H1 (cell line): ENCODE data around the gene AMHR2. TPM values are rescaled to one million over a fixed set of nuclear protein-coding genes. Genes with fewer than 3 reads are reported as not detected.

ENCODE experiments used
- CTCF ChIA-PET: fragments of 300-600 bp; sonication (Branson Sonifier 250); formaldehyde crosslinking; loops from one replicate; lab custom pipeline; 2021; ENCODE audit not compliant: partially characterized antibody; lab: Charles Lee
- POLR2A ChIA-PET: fragments of 300-600 bp; sonication (Branson Sonifier 250); formaldehyde crosslinking; loops from one replicate; lab custom pipeline; 2021; ENCODE audit warnings: inconsistent platforms; ENCODE audit not compliant: partially characterized antibody; lab: Charles Lee
- DNase-seq, 2 experiments: peaks; one replicate each; pipeline versions ENCODE4 v3.0.0 to v3.0.0-alpha.2; 2010 to 2022; ENCODE audit warnings: low spot score in 2 of 2, low read depth in 1 of 2, mixed read lengths in 1 of 2
- FAIRE-seq: peaks from 2 replicates; lab custom pipeline; 2011; peaks lifted over from hg19 to GRCh38; lab: Jason Lieb, UNC
- H2AFZ ChIP-seq: 2 replicates; pipeline ENCODE4 v1.8.1; 2012; ENCODE audit warnings: low read length, inconsistent platforms
- H2AK5ac ChIP-seq: 2 replicates; pipeline ENCODE4 v1.6.1; 2013; ENCODE audit warnings: low read depth, low read length
- H2BK120ac ChIP-seq: replicated peaks from 2 replicates; pipeline ENCODE3; 2013; ENCODE audit warnings: low read depth, low read length, inconsistent platforms
- H2BK12ac ChIP-seq: 2 replicates; pipeline ENCODE4 v1.6.1; 2013; ENCODE audit warnings: low read depth, low read length
- H2BK15ac ChIP-seq: 2 replicates; pipeline ENCODE4 v1.6.1; 2013; ENCODE audit warnings: low read length
- H2BK20ac ChIP-seq: 2 replicates; pipeline ENCODE4 v1.6.1; 2013; ENCODE audit warnings: low read length
- H2BK5ac ChIP-seq: 2 replicates; pipeline ENCODE4 v1.6.1; 2013; ENCODE audit warnings: low read depth, low read length
- H3K14ac ChIP-seq: 2 replicates; pipeline ENCODE4 v1.6.1; 2013; ENCODE audit warnings: inconsistent platforms; ENCODE audit not compliant: insufficient read length
- H3K18ac ChIP-seq: 2 replicates; pipeline ENCODE4 v1.6.1; 2013; ENCODE audit warnings: low read length; ENCODE audit errors: extremely low read depth
- H3K23ac ChIP-seq: 2 replicates; pipeline ENCODE4 v1.6.1; 2013; ENCODE audit warnings: inconsistent platforms; ENCODE audit not compliant: insufficient read length
- H3K23me2 ChIP-seq: 2 replicates; pipeline ENCODE4 v1.6.1; 2013; ENCODE audit warnings: low read depth, low read length
- H3K27ac ChIP-seq: 2 replicates; pipeline ENCODE4 v1.6.1; 2011; ENCODE audit warnings: low read depth, low read length, inconsistent platforms
- H3K27me3 ChIP-seq, 4 experiments: replicated peaks in 1 of 4; 1 replicate in 1 of 4; 2 replicates in 3 of 4; pipeline versions ENCODE4 v1.6.1 to v1.8.1; 2011 to 2013; ENCODE audit warnings: low read length in 3 of 4, mild to moderate bottlenecking in 3 of 4, inconsistent platforms in 2 of 4, mixed read lengths in 2 of 4, moderate library complexity in 1 of 4; ENCODE audit not compliant: control insufficient read depth in 3 of 4, insufficient read depth in 3 of 4; ENCODE audit errors: extremely low read depth in 1 of 4
- H3K36me3 ChIP-seq, 4 experiments: 2 replicates each; pipeline versions ENCODE4 v1.6.1 to v1.8.1; 2011 to 2013; ENCODE audit warnings: mild to moderate bottlenecking in 4 of 4, low read length in 3 of 4, moderate library complexity in 2 of 4, control low read depth in 1 of 4, inconsistent platforms in 1 of 4; ENCODE audit not compliant: insufficient read depth in 4 of 4, control insufficient read depth in 2 of 4
- H3K4ac ChIP-seq: replicated peaks from 2 replicates; pipeline ENCODE3; 2013; ENCODE audit warnings: low read length, low read depth, mixed read lengths, inconsistent platforms; ENCODE audit not compliant: insufficient read length
- H3K4me1 ChIP-seq, 4 experiments: replicated peaks in 1 of 4; 1 replicate in 1 of 4; 2 replicates in 3 of 4; pipeline versions ENCODE4 v1.6.1 to v1.8.1; 2011 to 2013; ENCODE audit warnings: low read length in 3 of 4, inconsistent platforms in 2 of 4, mixed read lengths in 1 of 4; ENCODE audit not compliant: insufficient read depth in 4 of 4, control insufficient read depth in 3 of 4
- H3K4me2 ChIP-seq, 2 experiments: 2 replicates each; pipeline versions ENCODE4 v1.6.1 to v1.8.1; 2011 to 2013; ENCODE audit warnings: low read depth in 2 of 2, low read length in 2 of 2, control low read depth in 1 of 2, inconsistent platforms in 1 of 2, mild to moderate bottlenecking in 1 of 2; ENCODE audit not compliant: insufficient read depth in 1 of 2
- H3K4me3 ChIP-seq, 4 experiments: fragments of 200-600, 300-600 bp in 1 of 4; sonication (generic), shearing (Covaris generic), sonication (Bioruptor Twin) in 1 of 4; 2 replicates each; pipeline versions ENCODE4 v1.5.1 to v1.8.1; 2011 to 2016; ENCODE audit warnings: low read length in 4 of 4, low read depth in 3 of 4, control low read depth in 2 of 4, inconsistent platforms in 2 of 4, mild to moderate bottlenecking in 2 of 4, mixed read lengths in 1 of 4, moderate library complexity in 1 of 4; ENCODE audit not compliant: insufficient read depth in 2 of 4; ENCODE audit errors: extremely low read depth in 1 of 4
- H3K56ac ChIP-seq: replicated peaks from 2 replicates; pipeline ENCODE3; 2013; ENCODE audit warnings: low read depth, mild to moderate bottlenecking, mixed read lengths, low read length, inconsistent platforms; ENCODE audit not compliant: insufficient read length
- H3K79me1 ChIP-seq: 2 replicates; pipeline ENCODE4 v1.6.1; 2013; ENCODE audit warnings: low read depth, low read length, control low read depth
- H3K79me2 ChIP-seq, 2 experiments: 2 replicates each; pipeline versions ENCODE4 v1.6.1 to v1.8.1; 2012 to 2013; ENCODE audit warnings: low read length in 2 of 2, mild to moderate bottlenecking in 2 of 2, inconsistent platforms in 1 of 2; ENCODE audit not compliant: insufficient read depth in 2 of 2, control insufficient read depth in 1 of 2
- H3K9ac ChIP-seq, 4 experiments: replicated peaks in 1 of 4; 1 replicate in 1 of 4; 2 replicates in 3 of 4; pipeline versions ENCODE4 v1.6.1 to v1.8.1; 2011 to 2013; ENCODE audit warnings: low read depth in 3 of 4, low read length in 3 of 4, control low read depth in 2 of 4, mild to moderate bottlenecking in 2 of 4, moderate library complexity in 2 of 4, inconsistent platforms in 1 of 4; ENCODE audit errors: extremely low read depth in 1 of 4
- H3K9me3 ChIP-seq, 2 experiments: 2 replicates each; pipeline versions ENCODE4 v1.6.1 to v1.8.1; 2012 to 2013; ENCODE audit warnings: mild to moderate bottlenecking in 2 of 2, moderate library complexity in 2 of 2, control low read depth in 1 of 2, inconsistent platforms in 1 of 2, low read depth in 1 of 2, low read length in 1 of 2, mixed read lengths in 1 of 2; ENCODE audit not compliant: insufficient read depth in 2 of 2
- H4K20me1 ChIP-seq, 2 experiments: replicated peaks in 1 of 2; 2 replicates each; pipeline versions ENCODE3 to v1.8.1; 2011 to 2013; ENCODE audit warnings: inconsistent platforms in 2 of 2, low read length in 2 of 2, mild to moderate bottlenecking in 1 of 2; ENCODE audit not compliant: insufficient read depth in 2 of 2, control insufficient read depth in 1 of 2
- H4K5ac ChIP-seq: 2 replicates; pipeline ENCODE4 v1.6.1; 2013; ENCODE audit warnings: low read length, low read depth, mixed read lengths, inconsistent platforms; ENCODE audit not compliant: insufficient read length
- H4K8ac ChIP-seq: 2 replicates; pipeline ENCODE4 v1.8.0; 2013; ENCODE audit warnings: mild to moderate bottlenecking, moderate library complexity, low read length, inconsistent platforms; ENCODE audit not compliant: insufficient read depth; ENCODE audit errors: extremely low read depth
- H4K91ac ChIP-seq: replicated peaks from 2 replicates; pipeline ENCODE3; 2013; ENCODE audit warnings: low read length, mixed read lengths, inconsistent platforms; ENCODE audit not compliant: insufficient read length
- JUN ChIP-seq: IDR thresholded peaks from 2 replicates; pipeline ENCODE4 v1.6.1; 2011; ENCODE audit warnings: low read depth, mild to moderate bottlenecking, improper control_type of control experiment, low read length
- POLR2A ChIP-seq, 2 experiments: IDR thresholded peaks; 1 replicate in 1 of 2; 2 replicates in 1 of 2; pipeline ENCODE4 v1.6.1; 2011; ENCODE audit warnings: low read depth in 2 of 2, low read length in 2 of 2, mild to moderate bottlenecking in 2 of 2; ENCODE audit errors: control extremely low read depth in 1 of 2
- POLR2AphosphoS5 ChIP-seq: IDR thresholded peaks from 2 replicates; pipeline ENCODE4 v1.6.1; 2011; ENCODE audit warnings: low read depth, low read length
- WGBS, 2 experiments: shearing (Covaris generic) in 1 of 2; methylation state at CpG; one replicate each; pipeline versions ENCODE4 v1.1.6 to v1.1.7; 2013 to 2015; ENCODE audit warnings: low lambda C conversion rate in 2 of 2, mixed read lengths in 2 of 2, inconsistent platforms in 1 of 2, low coverage in 1 of 2, missing lambda C conversion rate in 1 of 2; ENCODE audit not compliant: insufficient replicate concordance in 2 of 2, insufficient coverage in 1 of 2, insufficient read length in 1 of 2; ENCODE audit errors: extremely low coverage in 1 of 2, missing lambda C conversion rate in 1 of 2; 5-methylcytosine and 5-hydroxymethylcytosine counted together
- polyA plus RNA-seq, 7 experiments: library from polyadenylated mRNA; depleted of rRNA in 3 of 7; stranded (reverse) in 5 of 7; unstranded in 2 of 7; fragments of >200 nt in 5 of 7; fragments of 200-250 nt in 2 of 7; gene quantifications; 1 replicate in 5 of 7; 2 replicates in 1 of 7; 4 replicates in 1 of 7; pipeline versions ENCODE4 v1.2.1 to v1.2.3, GENCODE V29; 2011 to 2013; ENCODE audit warnings: missing spikeins in 2 of 7, mixed read lengths in 2 of 7
- total RNA-seq: library from RNA; stranded (reverse); fragmentation: NEBNext Ultra II Directional; extraction: Animal tissue kit (Norgen Biotek cat#: 25700); gene quantifications from 2 replicates; pipeline ENCODE4 v1.2.1, GENCODE V29; 2021

The AMHR2 gene
- total and polyA plus RNA-seq, 2 of the 8 experiments (the other 6 are each of a cell fraction or from before 2014, with no cell fraction given): 0.29 to 0.35 TPM

DNA sequence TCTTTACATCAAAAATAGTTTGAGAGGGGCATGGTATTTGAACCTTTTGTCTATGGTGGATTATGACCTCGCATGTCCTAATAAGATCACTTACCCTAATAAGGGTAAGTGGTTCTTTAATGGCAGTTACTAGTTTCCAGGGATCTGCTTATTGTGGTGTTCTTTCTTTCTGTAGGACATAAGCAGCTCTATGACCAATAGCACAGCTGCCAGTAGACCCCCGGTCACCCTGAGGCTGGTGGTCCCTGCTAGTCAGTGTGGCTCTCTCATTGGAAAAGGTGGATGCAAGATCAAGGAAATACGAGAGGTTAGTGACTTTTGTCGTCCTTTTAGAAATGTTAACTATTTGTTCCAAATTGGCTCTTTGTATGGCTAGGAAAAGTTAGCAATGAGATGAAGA is 35.4 kb downstream of the AMHR2 start:
- H2BK15ac ChIP-seq: no peak overlapping the region
- H4K5ac ChIP-seq: no peak overlapping the region
- ChIA-PET CTCF (interaction anchor here (0.6 to 1.2 kb wide), 8 partner anchors 18 to 103 kb away, joined by 3 to 6 read pairs (median 4); no protein-coding TSS in a partner anchor), POLR2A (interaction anchor here (0.8 to 57.6 kb wide), 11 partner anchors 9 to 191 kb away, joined by 3 to 3397 read pairs (median 4); partner anchors contain the start of genes ESPL1, MAP3K12, NPFF and PRR13)
- H4K8ac ChIP-seq: no peak overlapping the region
- no peak overlapping the region for H3K56ac ChIP-seq
- H3K23ac ChIP-seq: no peak overlapping the region
- H3K18ac ChIP-seq: no peak overlapping the region
- no peak overlapping the region for H3K4me3 ChIP-seq
- no peak overlapping the region for H3K14ac ChIP-seq
- no peak overlapping the region for H3K9ac ChIP-seq
- WGBS, 2 experiments: 92% methylated on average over 4 of the region's 4 CpGs; no CpG with 5 or more reads in 1 of the 2 experiments
- H3K23me2 ChIP-seq: no peaks in the 10 kb centered on the region; the same call in 1 of the 2 replicates
- H3K9me3 ChIP-seq: no peaks in the 10 kb centered on the region
- no peak overlapping the region for H2AFZ ChIP-seq
- H2BK5ac ChIP-seq: no peak overlapping the region
- H4K20me1 ChIP-seq: peaks cover 39 to 48% of the 10 kb centered on the region in 2 experiments
- H3K79me1 ChIP-seq: peaks cover 7% of the 10 kb centered on the region; the same call in 1 of the 2 replicates
- H3K27me3 ChIP-seq: no peaks in the 10 kb centered on the region
- TF ChIP-seq JUN: no peak
- TF ChIP-seq POLR2AphosphoS5: peak; percentile 52; the same call in 1 of the 2 replicates
- TF ChIP-seq POLR2A (IDR thresholded peaks at IDR 0.05; ENCODE audit: control extremely low read depth in 1 of 2, low read depth in 2 of 2, low read length in 2 of 2): peak; percentile 41 to 48; a peak in 2 of 3 replicates
- TF ChIP-seq, all 59 proteins: peak for 2
- FAIRE-seq (no peak), DNase-seq (no peak)
- no peak overlapping the region for H2AK5ac ChIP-seq
- peaks cover 0 to 10% (median 3%) of the 10 kb centered on the region in 4 experiments; a peak in 4 of 7 replicates for H3K4me1 ChIP-seq
- H2BK120ac ChIP-seq: no peak overlapping the region
- no peak overlapping the region for H2BK20ac ChIP-seq
- H2BK12ac ChIP-seq: no peak overlapping the region
- no peak overlapping the region for H3K4ac ChIP-seq
- H3K36me3 ChIP-seq: peaks cover 84 to 100% (median 97%) of the 10 kb centered on the region in 4 experiments
- H3K4me2 ChIP-seq: no peak overlapping the region
- no peak overlapping the region for H3K27ac ChIP-seq
- peaks cover 16 to 96% of the 10 kb centered on the region in 2 experiments for H3K79me2 ChIP-seq
- H4K91ac ChIP-seq: no peak overlapping the region
